PC-3 (cell line): ENCODE measurements around the gene SCAF4. TPM values are rescaled to one million over a fixed set of nuclear protein-coding genes. Genes with fewer than 3 reads are reported as not detected.

Experiments used
- ATAC-seq: fragments of 200-7000 bp; cut with Tn5 transposase; 2 replicates; pipeline ENCODE4 v1.9.1; 2020; ENCODE audit warnings: mild to moderate bottlenecking, moderate library complexity
- BruUV-seq: library from RNA; stranded (reverse); fragments of 400-500 nt; replicated peaks from 2 replicates; lab custom pipeline; 2021; lab: Mats Ljungman, UMichigan
- CTCF ChIA-PET: fragments of 300-600 bp; sonication (Branson Sonifier 250); formaldehyde crosslinking; loops from one replicate; lab custom pipeline; 2022; ENCODE audit warnings: antibody characterized with exemption; lab: Charles Lee
- POLR2A ChIA-PET: fragments of 300-600 bp; sonication (Branson Sonifier 250); formaldehyde crosslinking; loops from one replicate; lab custom pipeline; 2022; ENCODE audit warnings: antibody characterized with exemption; ENCODE audit not compliant: unreplicated experiment; lab: Charles Lee
- DNase-seq: peaks from one replicate; pipeline ENCODE4 v3.0.0-alpha.2; 2015
- H2AFZ ChIP-seq: fragments of 300-600 bp; sonication (generic); 2 replicates; pipeline ENCODE4 v1.6.0; 2016; ENCODE audit warnings: antibody characterized with exemption, low read length
- H3F3A ChIP-seq: fragments of 300-600 bp; sonication (generic); one replicate; pipeline ENCODE4 v1.6.0; 2017; ENCODE audit warnings: antibody characterized with exemption, low read length, control low read depth, mild to moderate bottlenecking; ENCODE audit not compliant: unreplicated experiment
- H3K27ac ChIP-seq: fragments of 300-600 bp; sonication (generic); 2 replicates; pipeline ENCODE4 v1.5.1; 2016; ENCODE audit warnings: mild to moderate bottlenecking, low read length
- H3K27me3 ChIP-seq: fragments of 300-600 bp; sonication (generic); 2 replicates; pipeline ENCODE4 v1.6.1; 2016; ENCODE audit warnings: low read length, mixed read lengths
- H3K36me3 ChIP-seq: fragments of 300-600 bp; sonication (generic); 2 replicates; pipeline ENCODE4 v1.6.1; 2016; ENCODE audit warnings: low read depth, mixed run types, low read length, mixed read lengths
- H3K4me1 ChIP-seq: fragments of 300-600 bp; sonication (generic); 2 replicates; pipeline ENCODE4 v1.5.1; 2016; ENCODE audit warnings: low read length; ENCODE audit not compliant: insufficient read depth
- H3K4me2 ChIP-seq: fragments of 300-600 bp; sonication (generic); 2 replicates; pipeline ENCODE4 v1.6.0; 2016; ENCODE audit warnings: low read length
- H3K4me3 ChIP-seq: fragments of 300-600 bp; sonication (generic); 2 replicates; pipeline ENCODE4 v1.5.1; 2016; ENCODE audit warnings: mild to moderate bottlenecking, low read length, mixed read lengths
- H3K79me2 ChIP-seq: fragments of 300-600 bp; sonication (generic); 2 replicates; pipeline ENCODE4 v1.6.1; 2017; ENCODE audit warnings: low read length, mixed read lengths
- H3K9ac ChIP-seq: fragments of 300-600 bp; sonication (generic); 2 replicates; pipeline ENCODE4 v1.6.0; 2016; ENCODE audit warnings: mild to moderate bottlenecking, low read length
- H3K9me2 ChIP-seq: fragments of 300-600 bp; sonication (generic); replicated peaks from 2 replicates; pipeline ENCODE4 v1.6.1; 2016; ENCODE audit warnings: mixed run types, low read length, mixed read lengths
- H3K9me3 ChIP-seq: fragments of 300-600 bp; sonication (generic); 2 replicates; pipeline ENCODE4 v1.6.1; 2016; ENCODE audit warnings: low read length, mixed read lengths
- H4K20me1 ChIP-seq: fragments of 300-600 bp; sonication (generic); 2 replicates; pipeline ENCODE4 v1.6.1; 2016; ENCODE audit warnings: low read length, mixed read lengths
- CTCF ChIP-seq: fragments of 300-600 bp; sonication (generic); conservative IDR thresholded peaks from 2 replicates; pipeline ENCODE4 v1.5.1; 2017; ENCODE audit warnings: antibody characterized with exemption, low read depth, mild to moderate bottlenecking, low read length
- EZH2 ChIP-seq: fragments of 300-600 bp; sonication (generic); IDR thresholded peaks from one replicate; pipeline ENCODE4 v1.6.1; 2017; ENCODE audit warnings: antibody characterized with exemption, mild to moderate bottlenecking, low read length; ENCODE audit not compliant: unreplicated experiment
- EZH2phosphoT487 ChIP-seq: fragments of 300-600 bp; sonication (generic); IDR thresholded peaks from 2 replicates; pipeline ENCODE4 v1.6.1; 2018; ENCODE audit warnings: mild to moderate bottlenecking, antibody characterized with exemption, low read length, borderline replicate concordance
- intact Hi-C: fragments of 100-400 bp; cut with micrococcal nuclease; formaldehyde crosslinking; loops from 2 replicates; pipeline ENCODE4 v1.9.0; 2023
- total RNA-seq: library from RNA; depleted of rRNA; stranded (reverse); fragments of >200 nt; gene quantifications from 2 replicates; pipeline ENCODE4 v1.2.3, GENCODE V29; 2014

The SCAF4 gene
- total RNA-seq, 1 experiment from 2014 or later: 11.2 TPM

DNA sequence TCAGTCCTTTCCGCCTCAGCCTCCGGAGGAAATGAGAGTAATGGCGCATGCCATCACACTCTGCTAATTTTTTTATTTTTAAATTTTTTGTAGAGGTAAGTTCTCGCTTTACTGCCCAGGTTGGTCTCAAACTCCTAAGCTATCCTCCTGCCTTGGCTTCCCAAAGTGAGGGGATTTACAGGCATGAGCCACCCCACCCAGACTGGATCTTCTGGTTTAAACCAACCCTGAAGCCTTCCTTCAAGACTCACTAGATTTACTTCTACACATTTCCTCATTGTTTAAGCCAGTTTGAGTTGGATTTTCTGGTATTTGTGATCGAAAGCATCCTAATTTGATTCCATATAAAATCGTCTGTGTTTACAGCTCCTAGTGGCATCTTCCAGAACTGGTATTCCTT, 23.1 kb upstream of the SCAF4 start:
- Histone ChIP-seq H3K27me3 (peaks cover 8% of the 10 kb centered on the region; the same call in 1 of the 2 replicates), H3K9ac (no peak overlapping the region), H3K27ac (no peak overlapping the region), H4K20me1 (no peaks in the 10 kb centered on the region), H3K4me2 (no peak overlapping the region), H2AFZ (no peak overlapping the region), H3F3A (no peaks in the 10 kb centered on the region), H3K79me2 (no peaks in the 10 kb centered on the region), H3K9me3 (no peaks in the 10 kb centered on the region), H3K4me3 (no peak overlapping the region), H3K36me3 (no peaks in the 10 kb centered on the region), H3K9me2 (no peaks in the 10 kb centered on the region), H3K4me1 (peaks cover 24% of the 10 kb centered on the region)
- ChIA-PET CTCF (no interaction called here), POLR2A (no interaction called here)
- intact Hi-C loops: no loop called here
- no peak for TF ChIP-seq EZH2phosphoT487
- TF ChIP-seq EZH2: no peak
- TF ChIP-seq CTCF: no peak
- BruUV-seq: no TSS peak
- ATAC-seq: no peak
- no peak for DNase-seq

- Histone ChIP-seq H3K4me2 (no peak overlapping the region), H3K9me3 (no peaks in the 10 kb centered on the region), H3K9ac (no peak overlapping the region), H3K27ac (no peak overlapping the region), H3K36me3 (no peaks in the 10 kb centered on the region), H3K27me3 (peaks cover 8% of the 10 kb centered on the region; the same call in 1 of the 2 replicates), H3K9me2 (no peaks in the 10 kb centered on the region), H3K4me1 (peaks cover 24% of the 10 kb centered on the region), H3K4me3 (no peak overlapping the region), H3F3A (no peaks in the 10 kb centered on the region), H3K79me2 (no peaks in the 10 kb centered on the region), H4K20me1 (no peaks in the 10 kb centered on the region), H2AFZ (no peak overlapping the region)
- no TSS peak for BruUV-seq
- DNase-seq (no peak), ATAC-seq (no peak)
- intact Hi-C loops: no loop called here
- CTCF ChIA-PET: no interaction called here
- TF ChIP-seq CTCF (no peak), EZH2phosphoT487 (no peak), EZH2 (no peak)
- POLR2A ChIA-PET: no interaction called here
Measured at GRCh38 chr21:31754708-31754960, 22.7 kb upstream of the SCAF4 start.

- Histone ChIP-seq H3K9ac (no peak overlapping the region), H3F3A (no peaks in the 10 kb centered on the region), H3K79me2 (no peaks in the 10 kb centered on the region), H3K9me3 (no peaks in the 10 kb centered on the region), H3K36me3 (no peaks in the 10 kb centered on the region), H2AFZ (no peak overlapping the region), H3K9me2 (no peaks in the 10 kb centered on the region), H3K27ac (no peak overlapping the region), H3K4me1 (peaks cover 24% of the 10 kb centered on the region), H3K4me3 (no peak overlapping the region), H4K20me1 (no peaks in the 10 kb centered on the region), H3K4me2 (no peak overlapping the region), H3K27me3 (peaks cover 8% of the 10 kb centered on the region; the same call in 1 of the 2 replicates)
- no peak for ATAC-seq
- ChIA-PET CTCF (no interaction called here), POLR2A (no interaction called here)
- no peak for DNase-seq
- intact Hi-C loops: no loop called here
- BruUV-seq: no TSS peak
- TF ChIP-seq EZH2: no peak
- no peak for TF ChIP-seq CTCF
- no peak for TF ChIP-seq EZH2phosphoT487
Measured at GRCh38 chr21:31753949-31754707, 22.2 kb upstream of the SCAF4 start.
